HG03159 (cell line): Measurements from ENCODE around the gene NFKBIE.

Experiments used
- ATAC-seq: cut with Tn5 transposase; IDR thresholded peaks from one replicate; pipeline ENCODE4 v1.9.1; 2021; ENCODE audit warnings: mild to moderate bottlenecking, moderate library complexity; ENCODE audit not compliant: unreplicated experiment

The NFKBIE gene

DNA sequence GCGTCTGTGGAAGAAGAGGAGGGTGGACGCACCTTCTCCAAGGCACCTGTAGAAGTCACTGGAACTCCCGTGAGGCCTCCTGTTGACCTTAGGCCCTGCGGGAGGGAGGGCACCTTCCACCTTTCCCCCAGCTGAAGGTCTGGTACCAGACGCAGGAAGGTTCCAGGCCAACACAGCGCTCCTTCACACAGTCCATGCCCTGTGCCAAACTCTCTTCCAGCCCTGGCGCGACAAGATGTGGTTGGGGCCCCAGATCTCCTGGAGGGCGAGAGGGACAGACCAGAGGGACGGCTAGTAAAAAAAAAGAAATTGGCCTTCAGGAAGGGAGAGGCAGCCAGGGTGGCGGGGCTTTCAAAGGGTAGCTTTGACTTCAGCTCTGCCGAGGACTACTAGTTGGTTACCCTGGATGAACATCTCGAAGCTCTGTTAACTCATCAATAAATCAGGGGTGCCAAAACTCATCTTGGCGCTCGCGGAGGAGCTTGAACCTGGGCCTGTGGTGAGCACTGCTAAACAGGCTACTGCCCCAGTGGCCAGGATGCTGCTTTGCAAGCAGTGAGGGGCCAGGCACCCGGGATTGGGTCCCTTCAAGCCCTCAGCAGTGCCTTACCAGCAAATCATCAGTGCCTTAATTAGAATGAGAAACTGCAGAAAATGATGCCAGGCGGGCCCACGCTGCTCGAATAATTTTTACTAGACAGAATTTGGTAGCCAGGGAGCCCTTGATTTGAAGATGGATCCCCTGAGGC, 32.9 kb upstream of the NFKBIE start:
- no peak for ATAC-seq

DNA sequence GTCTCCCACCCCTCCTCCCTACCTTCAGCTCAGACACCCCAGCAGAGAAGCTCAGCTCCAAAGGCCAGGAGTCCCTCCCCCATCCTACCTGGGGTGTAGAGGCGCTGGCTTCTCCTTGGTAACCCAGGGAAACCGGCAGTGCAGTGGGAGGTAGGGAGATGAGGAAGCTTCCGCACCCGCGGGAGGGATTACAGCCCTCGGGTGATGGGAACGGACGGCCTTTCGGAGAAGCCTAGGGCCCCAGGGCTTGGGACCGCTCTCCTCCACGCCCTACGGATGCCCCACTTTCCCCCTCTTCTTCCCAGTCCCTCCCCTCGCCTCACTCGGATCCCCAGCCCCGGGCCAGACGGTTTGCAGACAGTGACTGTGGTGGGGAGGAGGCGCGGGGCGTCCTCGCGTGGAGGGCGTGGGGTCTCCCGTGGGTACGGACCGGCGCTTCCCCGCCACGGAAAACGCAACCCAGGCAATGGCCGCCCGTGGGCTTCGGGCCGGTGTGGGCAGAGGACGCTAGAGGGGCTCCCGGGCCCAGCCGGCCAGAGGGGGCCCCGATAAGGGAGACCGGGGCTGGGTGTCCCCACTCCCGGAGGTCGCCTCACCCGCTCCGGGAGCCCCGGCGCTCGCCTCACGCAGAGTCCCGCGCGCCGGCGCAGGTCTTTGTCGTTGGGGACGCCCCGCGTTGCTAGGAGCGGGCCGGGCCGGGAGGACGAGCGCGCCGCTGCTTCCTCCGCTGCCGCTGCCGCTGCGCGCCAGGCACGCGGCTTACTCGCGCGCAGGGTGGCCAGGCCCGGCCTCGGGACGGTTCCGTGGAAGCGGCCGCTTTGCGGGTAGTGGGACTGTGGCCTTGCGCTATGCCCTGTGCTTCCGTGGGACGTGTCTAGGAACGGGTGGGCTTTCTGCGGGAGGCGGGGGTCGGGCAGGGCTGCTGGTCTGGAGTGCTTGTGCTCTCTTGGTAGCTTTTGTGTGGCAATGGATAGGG, 32.0 kb upstream of the NFKBIE start:
- no peak for ATAC-seq

- no peak for ATAC-seq
Observed at GRCh38 chr6:44294832-44295791, 29.8 kb upstream of the NFKBIE start.

- ATAC-seq, result no peak
Observed at GRCh38 chr6:44292661-44293365, 27.5 kb upstream of the NFKBIE start.

- ATAC-seq, result no peak
Observed at GRCh38 chr6:44291841-44292240, 26.5 kb upstream of the NFKBIE start.

DNA sequence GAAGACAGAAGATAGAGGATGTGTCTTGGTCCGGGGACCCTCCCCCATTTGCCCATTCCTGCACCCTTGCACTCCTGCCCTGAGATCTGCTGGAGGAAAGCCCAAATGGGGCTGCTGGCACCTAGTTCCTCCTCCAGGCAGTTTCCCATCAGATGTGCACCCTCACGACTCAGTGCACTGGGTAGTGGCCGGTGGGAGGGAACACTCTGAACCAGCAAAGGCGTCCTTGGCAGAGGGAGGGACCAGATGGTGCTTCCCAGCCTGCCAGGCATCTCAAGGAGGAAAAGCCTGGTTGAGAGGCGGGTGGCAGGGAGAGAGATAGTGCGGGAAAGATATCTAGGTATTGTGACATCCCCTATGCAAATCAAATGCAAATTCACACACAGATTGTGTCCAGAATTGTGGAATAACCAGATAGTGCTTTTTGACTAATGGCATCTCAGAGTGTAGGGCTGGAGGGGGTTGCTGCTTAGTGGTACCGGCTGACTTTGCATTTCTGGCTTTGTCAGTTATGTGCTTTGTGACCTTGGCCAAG, 24.4 kb upstream of the NFKBIE start:
- ATAC-seq, result no peak

DNA sequence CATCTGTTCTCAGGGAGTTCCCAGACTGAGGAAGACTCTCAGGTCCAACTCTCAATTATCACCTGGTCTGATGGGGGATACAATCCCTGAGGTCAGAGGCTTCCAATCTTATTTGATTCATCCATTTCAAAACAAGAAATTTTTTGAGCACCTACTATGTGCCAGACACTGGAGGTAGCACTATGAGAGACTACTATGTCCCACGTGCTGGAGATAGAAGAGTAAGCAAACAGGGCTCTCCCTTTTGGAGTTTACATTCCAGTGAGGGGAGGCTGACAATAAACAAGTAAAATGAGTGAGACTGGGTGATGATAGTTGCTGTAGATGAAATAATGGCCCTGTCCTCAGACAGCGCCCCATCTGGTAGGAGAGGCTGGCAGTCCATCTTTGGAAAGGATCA, 21.4 kb upstream of the NFKBIE start:
- no peak for ATAC-seq

DNA sequence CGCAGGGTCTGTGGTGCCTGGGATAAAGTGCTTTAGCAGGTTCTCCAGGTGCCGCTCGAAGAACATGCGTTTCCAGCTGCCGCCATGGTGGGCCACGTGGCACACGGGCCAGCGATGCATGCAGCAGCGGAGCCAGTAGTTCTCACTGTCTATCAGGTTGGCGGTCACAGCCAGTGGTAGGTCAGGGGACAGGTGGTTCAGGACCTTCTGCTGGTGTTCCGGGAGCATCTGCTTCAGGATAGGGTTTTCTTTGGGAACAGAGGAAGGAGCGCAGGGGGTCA, 20.9 kb upstream of the NFKBIE start:
- no peak for ATAC-seq

GRCh38 chr6:44285552-44286284, 20.4 kb upstream of the NFKBIE start:
- no peak for ATAC-seq

- ATAC-seq, result no peak
Observed at GRCh38 chr6:44284867-44285266, 19.5 kb upstream of the NFKBIE start.

GRCh38 chr6:44284121-44284520, 18.8 kb upstream of the NFKBIE start:
- no peak for ATAC-seq

DNA sequence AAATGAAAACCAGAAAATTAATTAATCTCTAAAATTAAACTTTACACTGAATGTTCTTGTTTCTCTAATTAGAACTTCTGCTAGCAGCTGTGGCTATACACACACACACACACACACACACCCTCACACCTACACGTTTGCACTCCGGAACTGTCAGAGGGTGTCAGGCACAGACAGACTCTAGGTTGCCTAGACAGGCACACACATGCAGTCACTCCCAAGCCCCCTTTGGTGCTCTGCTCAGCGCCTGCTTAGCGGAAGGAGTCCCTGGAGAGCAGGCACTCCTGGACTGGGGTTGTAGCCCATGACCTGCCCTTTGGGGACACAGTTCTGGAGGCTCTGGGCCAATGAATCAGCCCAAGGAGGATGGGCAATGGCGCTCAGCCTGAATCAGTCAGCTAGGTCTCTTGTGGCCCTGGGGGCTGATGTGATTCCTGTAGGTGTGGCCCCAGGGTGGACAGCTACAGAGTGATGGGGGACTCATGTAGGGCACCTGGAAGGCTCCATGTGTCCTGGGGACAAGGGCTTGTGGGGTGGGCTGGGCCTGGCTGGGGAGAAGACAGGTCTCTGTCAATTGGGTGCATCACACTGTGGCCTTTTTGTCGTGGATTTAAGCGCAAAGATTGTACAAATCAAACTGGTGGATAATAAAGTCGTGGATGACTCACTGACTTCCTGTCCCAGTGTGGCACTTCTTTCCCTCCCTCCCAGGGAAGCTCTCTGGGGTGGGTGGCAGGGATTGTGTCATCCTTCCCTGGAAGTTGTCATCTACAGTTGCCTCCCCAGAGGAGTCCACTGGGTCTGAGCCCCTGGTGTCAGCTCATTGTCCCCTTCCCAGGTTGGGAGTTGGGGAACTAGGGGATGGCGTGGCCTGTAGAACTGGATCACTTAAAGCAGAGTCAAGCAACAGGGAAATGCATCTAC, 13.7 kb upstream of the NFKBIE start:
- no peak for ATAC-seq

DNA sequence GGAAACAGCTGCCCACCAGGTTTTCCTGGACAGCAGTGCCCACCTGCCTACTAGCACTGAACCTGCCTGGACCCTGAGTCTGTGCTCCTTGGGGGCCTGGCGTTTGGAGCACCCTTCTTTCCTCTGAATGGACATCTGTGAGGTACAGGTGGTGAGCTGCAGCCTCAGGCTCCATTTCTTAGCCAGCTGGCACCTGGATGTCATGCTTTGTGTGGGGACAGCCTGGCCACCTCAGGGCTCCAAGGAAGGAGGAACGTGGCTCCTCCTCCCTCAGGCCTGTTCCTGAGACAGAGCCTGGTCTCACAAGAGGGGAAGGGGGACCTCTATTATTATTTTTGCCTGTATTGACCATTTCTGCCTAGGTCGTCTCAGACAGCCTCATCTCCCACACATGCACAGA, 13.0 kb upstream of the NFKBIE start:
- no peak for ATAC-seq

DNA sequence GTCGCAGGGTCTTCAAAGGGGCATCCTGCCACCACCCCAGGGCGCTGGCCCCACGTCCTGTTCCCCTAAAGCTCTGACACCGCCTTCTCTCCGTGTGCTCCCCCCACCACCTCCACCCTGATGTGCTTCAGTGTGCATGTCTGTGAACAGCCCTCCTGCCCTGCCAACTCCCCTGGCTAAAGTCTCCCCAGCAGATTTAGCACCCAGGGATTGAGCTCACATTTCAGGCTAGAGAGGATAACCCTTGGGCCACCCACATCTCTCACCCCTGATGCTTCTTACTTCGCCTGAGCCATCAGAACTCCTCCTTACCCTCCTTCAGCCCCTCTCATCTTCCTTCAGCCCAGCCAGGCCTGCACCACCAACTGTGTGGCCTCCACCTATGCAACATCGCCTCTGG, 12.4 kb upstream of the NFKBIE start:
- ATAC-seq, result no peak

GRCh38 chr6:44276667-44277640, 11.6 kb upstream of the NFKBIE start:
- ATAC-seq, result no peak

DNA sequence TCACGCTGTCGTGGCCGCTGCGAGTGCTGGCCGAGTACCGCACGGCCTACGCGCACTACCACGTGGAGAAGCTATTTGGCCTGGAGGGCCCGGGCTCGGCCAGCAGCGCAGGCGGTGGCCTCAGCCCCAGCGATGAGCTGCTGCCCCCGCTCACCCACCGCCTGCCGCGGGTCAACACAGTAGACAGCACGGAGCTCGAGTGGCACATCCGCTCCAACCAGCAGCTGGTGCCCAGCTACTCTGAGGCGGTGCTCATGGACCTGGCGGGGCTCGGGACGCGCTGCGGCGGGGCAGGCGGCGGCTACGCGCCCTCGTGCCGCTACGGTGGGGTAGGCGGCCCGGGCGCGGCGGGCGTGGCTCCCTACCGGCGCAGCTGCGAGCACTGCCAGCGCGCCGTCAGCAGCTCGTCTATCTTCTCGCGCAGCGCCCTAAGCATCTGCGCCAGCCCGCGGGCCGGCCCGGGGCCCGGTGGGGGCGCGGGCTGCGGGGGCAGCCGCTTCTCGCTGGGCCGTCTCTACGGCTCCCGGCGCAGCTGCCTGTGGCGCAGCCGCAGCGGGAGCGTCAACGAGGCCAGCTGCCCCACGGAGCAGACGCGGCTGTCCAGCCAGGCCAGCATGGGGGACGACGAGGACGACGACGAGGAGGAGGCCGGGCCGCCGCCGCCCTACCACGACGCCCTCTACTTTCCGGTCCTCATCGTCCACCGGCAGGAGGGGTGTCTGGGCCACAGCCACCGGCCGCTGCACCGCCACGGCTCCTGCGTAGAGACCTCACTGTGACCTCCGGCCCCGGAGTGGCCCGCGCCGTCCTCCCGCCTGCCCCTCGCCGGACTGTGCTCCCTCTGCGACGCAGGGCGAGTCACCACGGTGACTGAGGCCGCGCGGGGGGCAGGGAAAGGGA, 10.6 kb upstream of the NFKBIE start:
- no peak for ATAC-seq
